ENCODE measurements around the gene LHFPL2. TPM values are rescaled to one million over a fixed set of nuclear protein-coding genes. Genes with fewer than 3 reads are reported as not detected.

LHFPL2 gene
- total RNA-seq, 2 donors from 2014 or later, result 30.1 to 72.6 TPM

DNA sequence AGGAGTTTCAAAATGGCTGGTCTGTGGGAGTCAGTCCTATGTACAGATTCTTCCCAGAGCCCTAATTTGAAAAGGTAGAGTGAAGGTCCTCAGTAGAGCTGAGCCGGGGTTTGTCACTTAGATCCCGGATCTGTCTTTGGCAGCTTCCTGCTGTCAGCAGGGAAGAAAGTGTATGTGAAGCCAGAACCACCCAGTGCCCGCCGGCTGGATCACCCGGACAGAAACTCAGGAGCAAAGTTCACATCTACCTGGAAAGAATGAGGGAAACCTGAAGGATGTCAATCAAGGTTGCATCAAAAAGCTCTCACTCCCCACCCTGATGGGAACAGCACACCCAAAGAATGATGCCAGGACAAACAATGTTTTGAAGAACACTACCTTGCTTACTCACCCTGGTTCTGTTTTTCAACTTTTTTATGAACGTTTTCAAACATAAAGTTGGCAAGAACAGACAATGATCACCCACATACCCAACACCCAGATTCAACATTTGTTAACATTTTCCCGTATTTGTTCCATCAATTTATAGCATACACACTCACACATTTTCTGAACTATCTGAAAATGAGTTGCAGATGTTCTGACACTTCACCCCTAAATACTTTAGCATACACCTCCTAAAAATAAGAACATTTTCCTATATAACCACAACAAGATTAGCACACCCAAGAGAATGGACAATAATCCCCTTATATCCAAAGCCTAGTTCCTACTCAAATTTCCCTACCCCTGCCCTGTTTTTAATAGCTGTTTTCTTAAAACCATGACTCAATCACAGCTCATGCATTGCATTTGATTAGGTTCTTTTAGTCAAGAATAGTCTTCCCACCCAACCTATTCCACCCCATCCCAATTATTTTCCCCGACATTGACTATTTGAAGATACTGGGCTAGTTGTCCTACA lies 133.9 kb downstream of the LHFPL2 start:
- H3K4me3 ChIP-seq, result no peak overlapping the region
- ATAC-seq (ENCODE audit: insufficient number of reproducible peaks, low FRiP score, low read depth), result no peak
- TF ChIP-seq, protein P1, sequence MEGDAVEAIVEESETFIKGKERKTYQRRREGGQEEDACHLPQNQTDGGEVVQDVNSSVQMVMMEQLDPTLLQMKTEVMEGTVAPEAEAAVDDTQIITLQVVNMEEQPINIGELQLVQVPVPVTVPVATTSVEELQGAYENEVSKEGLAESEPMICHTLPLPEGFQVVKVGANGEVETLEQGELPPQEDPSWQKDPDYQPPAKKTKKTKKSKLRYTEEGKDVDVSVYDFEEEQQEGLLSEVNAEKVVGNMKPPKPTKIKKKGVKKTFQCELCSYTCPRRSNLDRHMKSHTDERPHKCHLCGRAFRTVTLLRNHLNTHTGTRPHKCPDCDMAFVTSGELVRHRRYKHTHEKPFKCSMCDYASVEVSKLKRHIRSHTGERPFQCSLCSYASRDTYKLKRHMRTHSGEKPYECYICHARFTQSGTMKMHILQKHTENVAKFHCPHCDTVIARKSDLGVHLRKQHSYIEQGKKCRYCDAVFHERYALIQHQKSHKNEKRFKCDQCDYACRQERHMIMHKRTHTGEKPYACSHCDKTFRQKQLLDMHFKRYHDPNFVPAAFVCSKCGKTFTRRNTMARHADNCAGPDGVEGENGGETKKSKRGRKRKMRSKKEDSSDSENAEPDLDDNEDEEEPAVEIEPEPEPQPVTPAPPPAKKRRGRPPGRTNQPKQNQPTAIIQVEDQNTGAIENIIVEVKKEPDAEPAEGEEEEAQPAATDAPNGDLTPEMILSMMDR (IDR thresholded peaks at IDR 0.05), result no peak

DNA sequence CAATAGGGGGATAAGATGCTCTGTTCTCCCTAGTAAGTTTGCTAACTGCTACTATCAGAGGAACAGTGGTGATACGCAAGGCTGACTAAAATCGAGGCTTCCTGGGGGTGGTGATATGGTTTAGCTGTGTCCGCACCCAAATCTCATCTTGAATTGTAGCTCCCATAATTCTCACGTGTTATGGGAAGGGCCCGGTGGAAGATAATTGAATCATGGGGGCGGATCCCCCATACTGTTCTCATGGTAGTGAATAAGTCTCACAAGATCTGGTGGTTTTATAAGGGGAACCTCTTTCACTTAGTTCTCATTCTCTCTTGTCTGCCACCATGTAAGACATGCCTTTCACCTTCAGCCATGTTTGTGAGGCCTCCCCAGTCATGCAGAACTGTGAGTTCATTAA lies 135.1 kb downstream of the LHFPL2 start:
- TF ChIP-seq, protein P1 (IDR thresholded peaks at IDR 0.05), result no peak
- no peaks in the 10 kb centered on the region for H3K36me3 ChIP-seq
- H3K4me1 ChIP-seq (ENCODE audit: control insufficient read depth in 1 of 2, low read depth in 2 of 2), result peaks cover 10 to 42% of the 10 kb centered on the region in 2 donors
- no peak for ATAC-seq (ENCODE audit: insufficient number of reproducible peaks, low FRiP score, low read depth)
- H3K4me3 ChIP-seq, result no peak overlapping the region
- H3K27me3 ChIP-seq (replicated peaks; ENCODE audit: insufficient read depth), result no peaks in the 10 kb centered on the region
- no peak for DNase-seq (ENCODE audit: low spot score)
- no peak overlapping the region for H3K27ac ChIP-seq
- no peaks in the 10 kb centered on the region for H3K9me3 ChIP-seq

More for the DNA sequence above, 133.9 kb downstream of the LHFPL2 start:
- Histone ChIP-seq H3K36me3 (no peaks in the 10 kb centered on the region), H3K27me3 (replicated peaks; ENCODE audit: insufficient read depth) (no peaks in the 10 kb centered on the region), H3K9me3 (no peaks in the 10 kb centered on the region), H3K4me1 (ENCODE audit: control insufficient read depth in 1 of 2, low read depth in 2 of 2) (peaks cover 19 to 44% of the 10 kb centered on the region in 2 donors), H3K27ac (no peak overlapping the region)
- no peak for DNase-seq (ENCODE audit: low spot score)

- TF ChIP-seq, protein P1 (IDR thresholded peaks at IDR 0.05), result no peak
- H3K36me3 ChIP-seq, result no peaks in the 10 kb centered on the region
- no peak overlapping the region for H3K4me3 ChIP-seq
- DNase-seq (ENCODE audit: low spot score), result no peak
- ATAC-seq (ENCODE audit: insufficient number of reproducible peaks, low FRiP score, low read depth), result no peak
- no peak overlapping the region for H3K27ac ChIP-seq
- no peaks in the 10 kb centered on the region for H3K27me3 ChIP-seq (replicated peaks; ENCODE audit: insufficient read depth)
- H3K9me3 ChIP-seq, result no peaks in the 10 kb centered on the region
- peaks cover 7 to 33% of the 10 kb centered on the region in 2 donors for H3K4me1 ChIP-seq (ENCODE audit: control insufficient read depth in 1 of 2, low read depth in 2 of 2)
Measured at GRCh38 chr5:78512435-78512834, 136.1 kb downstream of the LHFPL2 start.

DNA sequence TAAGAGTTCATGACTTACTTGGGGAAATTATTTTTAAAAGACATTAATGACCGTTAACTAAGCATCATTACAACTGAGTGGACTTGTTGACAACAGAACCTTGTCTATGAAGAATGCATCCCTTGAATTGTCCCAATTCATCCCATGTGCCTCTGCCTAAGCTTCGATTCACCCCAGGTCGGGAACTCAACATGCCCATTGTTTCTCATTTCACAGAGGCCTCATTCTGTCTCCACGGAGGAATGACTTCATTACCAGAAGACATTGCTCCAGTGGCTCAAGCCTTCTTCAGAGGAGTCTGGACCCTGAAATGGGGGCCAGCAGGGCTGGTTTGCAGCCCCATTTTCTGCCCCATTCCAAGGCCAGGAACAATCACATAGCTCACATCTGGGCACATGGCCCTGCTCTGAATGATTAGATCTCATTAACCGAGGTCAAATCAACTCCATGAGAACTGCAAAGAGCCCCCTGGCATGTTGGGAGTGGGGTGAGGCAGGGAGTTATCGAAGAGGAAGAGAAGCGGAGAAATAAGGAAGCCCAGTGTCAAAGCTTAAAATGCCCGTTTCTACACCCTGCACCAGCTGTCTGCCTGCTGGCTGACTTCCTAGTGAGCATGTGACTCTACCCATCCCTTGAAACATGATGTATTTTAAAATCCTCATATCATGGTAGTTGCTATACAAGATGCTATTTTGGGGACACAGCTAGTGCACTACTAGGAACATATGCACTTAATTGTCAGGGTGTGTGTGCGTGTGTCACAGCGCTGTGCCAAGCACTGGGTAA lies 137.3 kb downstream of the LHFPL2 start:
- no peak for DNase-seq (ENCODE audit: low spot score)
- peaks cover 10 to 38% of the 10 kb centered on the region in 2 donors for H3K4me1 ChIP-seq (ENCODE audit: control insufficient read depth in 1 of 2, low read depth in 2 of 2)
- peak overlapping the region; percentile 17 for H3K4me3 ChIP-seq

More for the DNA sequence above, 137.3 kb downstream of the LHFPL2 start:
- no peaks in the 10 kb centered on the region for H3K36me3 ChIP-seq
- TF ChIP-seq, protein P1 (IDR thresholded peaks at IDR 0.05), result no peak
- H3K9me3 ChIP-seq, result no peaks in the 10 kb centered on the region
- no peaks in the 10 kb centered on the region for H3K27me3 ChIP-seq (replicated peaks; ENCODE audit: insufficient read depth)
- peak overlapping the region in 1 of 2 donors; percentile 24 for H3K27ac ChIP-seq
- no peak for ATAC-seq (ENCODE audit: insufficient number of reproducible peaks, low FRiP score, low read depth)
